Fibroblast of lung (primary cell): ENCODE data around the gene THBS1. TPM values are rescaled to one million over a fixed set of nuclear protein-coding genes. Genes with fewer than 3 reads are reported as not detected.

Experiments used
- DNase-seq, 2 donors: peaks; one replicate each; pipeline versions ENCODE4 v3.0.0 to v3.0.0-alpha.2; 2010; ENCODE audit warnings: low read depth in 2 of 2
- H2AFZ ChIP-seq: 2 replicates; pipeline ENCODE4 v1.5.1; 2012; ENCODE audit warnings: low read length, control low read depth, inconsistent platforms
- H3K27ac ChIP-seq: 2 replicates; pipeline ENCODE4 v1.5.1; 2011; ENCODE audit warnings: low read length, control low read depth; ENCODE audit not compliant: insufficient read depth
- H3K27me3 ChIP-seq: 2 replicates; pipeline ENCODE4 v1.5.1; 2011; ENCODE audit warnings: mild to moderate bottlenecking, low read length; ENCODE audit not compliant: control insufficient read depth, insufficient read depth
- H3K36me3 ChIP-seq: 2 replicates; pipeline ENCODE4 v1.5.1; 2011; ENCODE audit warnings: low read length; ENCODE audit not compliant: control insufficient read depth, insufficient read depth
- H3K4me1 ChIP-seq: 2 replicates; pipeline ENCODE4 v1.5.1; 2011; ENCODE audit warnings: low read length; ENCODE audit not compliant: control insufficient read depth, insufficient read depth; ENCODE audit errors: extremely low read depth
- H3K4me2 ChIP-seq: 2 replicates; pipeline ENCODE4 v1.5.1; 2011; ENCODE audit warnings: low read length, control low read depth; ENCODE audit not compliant: insufficient read depth; ENCODE audit errors: extremely low read depth
- H3K4me3 ChIP-seq, 4 experiments: fragments of 200-600 bp in 1 of 4; sonication (generic) in 1 of 4; replicated peaks in 1 of 4; 2 replicates each; pipeline ENCODE4 v1.5.1; 2011 to 2016; ENCODE audit warnings: low read length in 4 of 4, low read depth in 3 of 4, mild to moderate bottlenecking in 3 of 4, control low read depth in 2 of 4, inconsistent platforms in 1 of 4, mixed read lengths in 1 of 4; ENCODE audit not compliant: insufficient read depth in 1 of 4; ENCODE audit errors: control extremely low read depth in 1 of 4
- H3K79me2 ChIP-seq: 2 replicates; pipeline ENCODE4 v1.5.1; 2012; ENCODE audit warnings: mild to moderate bottlenecking, low read length, inconsistent platforms; ENCODE audit not compliant: control insufficient read depth, insufficient read depth
- H3K9ac ChIP-seq: 2 replicates; pipeline ENCODE4 v1.5.1; 2011; ENCODE audit warnings: mild to moderate bottlenecking, low read length, control low read depth; ENCODE audit not compliant: insufficient read depth
- H3K9me3 ChIP-seq: 2 replicates; pipeline ENCODE4 v1.5.1; 2012; ENCODE audit warnings: low read depth, low read length; ENCODE audit not compliant: control insufficient read depth, insufficient read depth
- H4K20me1 ChIP-seq: 2 replicates; pipeline ENCODE4 v1.5.1; 2011; ENCODE audit warnings: low read length; ENCODE audit not compliant: control insufficient read depth, insufficient read depth; ENCODE audit errors: extremely low read depth
- CTCF ChIP-seq, 2 donors: IDR thresholded peaks in 1 of 2; conservative IDR thresholded peaks in 1 of 2; 1 replicate in 1 of 2; 2 replicates in 1 of 2; pipeline ENCODE4 v1.5.1; 2011 to 2012; ENCODE audit warnings: low read length in 2 of 2, control low read depth in 1 of 2, inconsistent platforms in 1 of 2, low read depth in 1 of 2, mild to moderate bottlenecking in 1 of 2
- EZH2 ChIP-seq: IDR thresholded peaks from 2 replicates; pipeline ENCODE4 v1.5.1; 2012; ENCODE audit warnings: low read length, control low read depth, mild to moderate bottlenecking; ENCODE audit errors: missing control alignments
- polyA plus RNA-seq, 2 donors: library from polyadenylated mRNA; depleted of rRNA in 1 of 2; stranded (reverse) in 1 of 2; unstranded in 1 of 2; fragments of >200 nt; gene quantifications; 2 replicates each; pipeline ENCODE4 v1.2.1, GENCODE V29; 2011 to 2012; ENCODE audit warnings: missing spikeins in 1 of 2
- total RNA-seq: library from RNA; depleted of rRNA; stranded (reverse); fragments of >200 nt; gene quantifications from 2 replicates; pipeline ENCODE4 v1.2.1, GENCODE V29; 2014

The THBS1 gene
- total and polyA plus RNA-seq, 2 donors (not counting 1 experiment from before 2014, with no cell fraction given) = 1,512 to 1,745 TPM

- Histone ChIP-seq H3K9ac (no peak overlapping the region), H3K4me1 (no peaks in the 10 kb centered on the region), H3K9me3 (no peaks in the 10 kb centered on the region), H3K27me3 (no peaks in the 10 kb centered on the region), H3K4me2 (no peak overlapping the region), H3K36me3 (no peaks in the 10 kb centered on the region), H3K4me3 (no peak overlapping the region), H3K79me2 (no peaks in the 10 kb centered on the region), H4K20me1 (no peaks in the 10 kb centered on the region), H2AFZ (no peak overlapping the region), H3K27ac (no peak overlapping the region)
- DNase-seq = no peak
- no peak for TF ChIP-seq EZH2
- TF ChIP-seq CTCF (conservative IDR thresholded peaks at IDR 0.05 in 1 of 2, IDR thresholded peaks at IDR 0.05 in 1 of 2; ENCODE audit: low read depth in 1 of 2, low read length in 2 of 2) = no peak
Measured at GRCh38 chr15:39552556-39552955, 28.3 kb upstream of the THBS1 start.

DNA sequence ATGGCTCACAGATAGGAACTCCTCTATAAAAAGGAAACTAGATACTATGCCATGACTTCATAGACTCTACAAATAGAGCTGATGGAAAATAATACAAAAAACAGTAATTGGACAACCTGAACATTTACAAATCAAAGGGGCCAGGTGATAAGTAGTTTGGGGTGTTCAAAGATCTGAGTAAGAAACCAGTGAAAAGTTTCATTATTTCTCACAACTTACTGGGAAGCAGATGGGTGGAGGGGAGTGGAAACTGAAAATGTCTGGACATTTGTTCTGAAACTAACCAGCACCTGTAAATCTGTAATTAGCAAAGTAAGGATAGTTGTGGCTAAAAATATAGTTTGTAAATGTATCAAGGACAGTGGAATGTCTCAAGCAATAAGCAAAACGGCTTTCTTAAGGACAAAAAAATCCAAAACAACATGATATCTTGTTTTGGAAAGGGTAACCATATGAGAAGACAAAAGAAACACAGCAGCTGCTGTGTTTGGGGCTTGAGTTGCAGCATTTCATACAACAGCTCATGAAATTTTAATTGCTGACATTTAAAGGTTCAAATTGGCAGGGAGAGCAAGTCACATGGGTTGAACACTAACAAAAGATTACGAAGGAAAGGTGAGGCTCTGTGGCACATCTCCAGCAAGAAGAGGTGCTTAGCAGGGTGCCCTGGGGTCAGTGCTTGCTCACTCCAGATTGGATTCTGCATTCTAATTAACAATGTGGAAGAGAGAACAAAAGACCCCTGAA, 26.8 kb upstream of the THBS1 start:
- DNase-seq = no peak

More for the DNA sequence above, 26.8 kb upstream of the THBS1 start:
- Histone ChIP-seq H3K27me3 (no peaks in the 10 kb centered on the region), H3K9me3 (no peaks in the 10 kb centered on the region), H3K27ac (no peak overlapping the region), H2AFZ (no peak overlapping the region), H3K9ac (no peak overlapping the region), H3K79me2 (no peaks in the 10 kb centered on the region), H3K4me1 (no peaks in the 10 kb centered on the region), H3K4me3 (no peak overlapping the region), H3K4me2 (no peak overlapping the region), H3K36me3 (no peaks in the 10 kb centered on the region), H4K20me1 (no peaks in the 10 kb centered on the region)
- TF ChIP-seq CTCF (conservative IDR thresholded peaks at IDR 0.05 in 1 of 2, IDR thresholded peaks at IDR 0.05 in 1 of 2; ENCODE audit: low read depth in 1 of 2, low read length in 2 of 2) (no peak), EZH2 (no peak)
